ENCODE data around the gene TMEM63C.
A peak's percentile ranks its signal among the peaks of the same experiment; 100 is the strongest.

Gene TMEM63C

DNA sequence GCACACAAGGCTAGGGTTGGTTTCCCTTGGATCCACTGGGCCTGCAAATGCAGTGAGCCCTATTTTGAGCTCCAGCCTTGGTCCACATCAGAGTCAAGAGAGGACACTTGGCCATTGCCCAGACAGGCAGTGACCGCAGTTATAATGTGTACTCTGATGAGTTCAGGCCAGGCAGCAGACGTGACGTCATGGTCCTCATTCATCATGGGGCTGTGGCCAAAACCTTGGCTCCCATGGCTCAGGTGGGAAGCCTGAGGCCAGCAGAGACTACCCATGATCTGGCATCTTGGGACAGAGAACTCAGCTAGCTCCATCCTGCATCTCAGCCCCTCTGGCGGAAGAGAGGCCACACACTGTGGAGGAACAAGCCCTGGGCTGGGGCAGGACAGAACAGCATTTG is 16.4 kb downstream of the TMEM63C start:
- DNase-seq (ENCODE audit: low spot score) = no peak

DNA sequence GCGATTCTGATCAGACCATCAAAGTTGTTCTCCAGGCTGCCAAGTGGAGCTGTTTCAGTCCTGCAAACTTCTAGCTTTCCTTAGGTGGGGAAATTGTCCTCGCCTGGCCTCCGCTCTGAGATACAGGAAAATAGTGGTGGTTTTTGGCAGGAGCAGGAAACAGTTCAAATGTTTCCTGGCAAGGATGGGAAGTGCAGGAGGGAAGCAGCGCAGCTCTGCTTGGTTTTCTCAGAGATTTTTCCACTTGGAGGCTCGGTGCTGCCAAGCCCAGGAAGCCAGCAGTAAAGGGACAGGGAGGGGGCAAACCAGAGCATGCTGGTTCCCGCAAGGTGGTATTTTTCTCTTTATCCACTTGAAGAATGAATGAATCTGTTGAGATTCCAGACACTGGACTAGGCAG is 17.0 kb downstream of the TMEM63C start:
- DNase-seq (ENCODE audit: low spot score) = no peak

DNA sequence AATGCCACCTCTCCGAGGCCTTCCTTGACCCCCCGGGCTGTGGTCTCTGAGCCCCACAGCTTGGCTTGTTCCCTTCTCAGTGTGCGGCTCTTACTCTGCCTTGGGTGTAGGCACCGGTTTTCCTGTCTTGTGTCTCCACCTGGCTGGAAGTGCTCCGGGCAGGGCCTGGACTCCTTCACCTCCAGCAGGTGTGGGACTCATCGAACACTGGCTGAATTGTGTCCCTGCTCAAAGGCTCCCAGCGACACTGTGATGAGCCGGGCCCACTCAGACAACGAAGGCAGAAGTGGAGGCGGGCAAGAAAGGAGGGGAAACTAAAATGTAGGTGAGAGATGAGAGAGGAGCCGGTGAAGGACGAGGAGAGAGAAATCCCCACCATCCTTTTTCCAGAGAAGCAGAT is 18.0 kb downstream of the TMEM63C start:
- DNase-seq (ENCODE audit: low spot score) = no peak

DNA sequence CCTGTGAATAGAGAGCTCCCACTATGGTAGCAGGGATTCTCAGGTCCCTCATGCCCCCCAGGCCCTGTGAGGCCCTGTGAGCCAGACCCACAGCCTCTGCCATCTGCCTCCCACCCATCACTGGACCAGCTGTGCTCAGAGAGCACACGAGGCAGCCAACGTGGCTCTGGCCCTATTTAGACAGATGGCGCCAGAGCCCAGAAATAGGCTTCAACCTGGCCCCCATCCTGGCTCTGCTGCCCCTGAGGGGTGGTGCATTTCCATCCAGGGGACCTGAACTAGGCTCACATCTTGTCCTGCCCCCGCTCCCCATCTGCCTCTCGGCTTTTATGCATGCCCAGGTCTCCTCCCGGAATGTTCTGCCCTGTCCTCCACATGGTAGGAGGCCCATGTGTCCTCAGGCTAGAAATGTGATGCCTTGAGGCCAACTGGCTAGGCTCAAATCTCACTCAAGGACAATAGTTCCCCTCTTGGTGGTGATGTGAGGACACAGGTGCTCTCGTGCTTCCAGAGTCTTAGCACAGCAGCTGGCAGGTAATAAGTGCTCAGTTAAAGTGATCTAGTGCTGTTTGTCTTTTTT is 18.9 kb downstream of the TMEM63C start:
- no peak for DNase-seq (ENCODE audit: low spot score)

DNA sequence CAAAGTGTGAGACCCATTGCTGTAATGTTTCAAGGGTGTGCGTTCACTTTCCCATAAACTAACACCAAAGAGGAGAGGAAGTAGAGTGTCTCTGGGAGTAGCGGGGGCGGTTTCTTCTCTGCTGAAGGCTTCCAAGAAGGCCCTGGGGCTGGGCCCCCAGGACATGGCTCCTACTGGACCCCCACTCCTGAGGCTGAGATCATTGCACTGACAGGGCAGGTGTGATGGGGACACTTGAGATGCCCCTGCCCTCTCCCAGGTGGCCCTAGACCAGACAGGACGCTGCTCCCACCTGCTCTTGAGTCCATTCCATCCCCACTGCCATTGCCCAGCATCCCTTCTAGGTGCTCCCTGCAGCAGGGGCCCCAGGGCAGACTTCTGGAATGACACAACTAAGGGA is 20.1 kb downstream of the TMEM63C start:
- no peak for DNase-seq (ENCODE audit: low spot score)

DNA sequence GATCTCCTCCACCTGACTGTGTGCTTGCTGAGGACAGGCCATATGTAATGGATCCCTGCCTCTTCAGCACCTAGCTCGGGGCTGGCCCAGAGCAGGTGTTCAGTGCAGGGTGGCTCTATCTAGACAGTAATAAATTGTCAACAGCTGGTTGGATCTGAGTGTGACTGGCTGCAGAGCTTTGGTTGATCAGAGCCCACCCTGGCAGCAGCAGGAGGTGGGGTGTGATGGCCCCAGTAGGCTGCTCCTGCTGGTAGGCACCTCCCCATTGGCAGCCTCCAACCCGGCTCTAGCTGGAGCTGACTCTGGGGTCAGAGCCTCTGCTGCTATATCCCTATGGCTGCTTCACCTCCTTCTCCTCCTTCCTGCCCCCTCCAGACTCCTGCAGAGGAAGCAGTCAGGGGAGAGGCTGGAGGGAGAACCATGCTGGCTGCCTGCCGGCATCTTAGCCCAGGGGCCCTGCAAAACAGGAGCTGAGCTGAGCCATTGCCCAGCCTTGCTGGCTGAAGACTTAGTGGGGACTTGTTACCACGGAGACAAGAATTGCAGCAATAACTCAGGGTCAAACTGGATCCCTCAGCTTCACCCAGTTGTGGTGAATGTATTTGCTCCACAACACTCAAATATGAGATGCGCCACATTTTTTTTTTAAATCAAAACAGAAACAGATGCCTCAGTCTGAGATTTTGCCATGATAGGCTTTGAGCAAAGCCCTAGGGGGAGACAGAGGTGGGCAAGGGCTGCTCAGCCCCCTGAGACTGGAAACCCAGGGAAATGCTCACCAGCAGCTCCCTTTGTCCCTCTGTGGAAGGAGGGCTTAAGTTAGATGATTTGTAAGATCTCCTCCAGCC is 22.2 kb downstream of the TMEM63C start:
- no peak for DNase-seq (ENCODE audit: low spot score)

DNA sequence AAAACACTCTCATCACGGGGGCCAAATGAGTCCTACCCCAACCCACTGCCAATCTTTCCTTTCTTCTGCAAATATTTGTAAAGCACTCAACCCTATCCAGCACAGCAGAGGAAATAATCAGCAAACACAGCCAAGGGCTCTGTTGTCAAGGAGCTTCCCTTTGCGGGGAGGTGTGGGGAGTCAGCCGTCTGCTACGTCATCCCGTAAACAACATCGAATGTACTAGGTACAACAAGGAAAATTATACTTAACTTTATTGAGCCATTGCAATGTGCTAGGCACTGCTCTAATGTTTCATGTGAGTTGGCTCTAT is 22.8 kb downstream of the TMEM63C start:
- DNase-seq (ENCODE audit: low spot score) = no peak

DNA sequence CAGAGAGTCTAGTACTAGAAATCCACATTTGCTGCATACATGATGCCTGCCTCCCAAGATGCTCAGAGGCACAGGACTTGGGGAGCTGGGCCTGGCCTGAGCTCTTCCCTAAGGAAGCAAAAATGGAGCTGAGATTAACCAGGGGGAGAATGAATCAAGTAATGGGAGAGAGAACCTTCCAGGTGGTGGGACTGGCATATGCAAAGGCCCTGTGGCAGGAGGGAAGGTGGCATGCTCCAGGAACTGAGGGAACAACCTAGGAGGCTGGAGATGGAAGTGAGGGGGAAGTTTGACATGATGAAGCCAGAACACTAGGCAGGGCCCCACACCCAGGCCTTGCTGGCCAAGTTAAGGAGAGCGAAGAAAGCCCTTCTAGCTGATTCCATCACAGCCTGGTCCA is 23.3 kb downstream of the TMEM63C start:
- no peak for DNase-seq (ENCODE audit: low spot score)

DNA sequence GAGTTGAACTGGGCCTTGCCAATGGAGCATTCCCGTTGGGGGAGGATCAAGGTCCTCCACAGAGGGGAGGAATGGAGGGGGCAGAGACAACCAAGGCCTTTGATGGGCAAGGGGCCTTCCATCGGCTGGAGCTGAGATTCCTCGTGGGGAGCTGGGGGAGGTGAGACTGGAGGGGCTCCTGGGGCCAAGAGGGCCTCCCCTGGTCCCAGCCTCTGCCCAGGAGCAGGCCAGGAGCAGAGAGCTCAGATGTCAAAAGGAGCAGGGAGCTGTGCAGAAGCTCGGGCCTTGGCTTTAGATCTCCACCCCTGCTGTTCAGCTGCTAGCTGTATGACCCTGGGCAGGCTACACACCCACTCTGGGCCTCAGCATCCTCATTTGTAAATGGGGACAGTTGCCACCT is 24.0 kb downstream of the TMEM63C start:
- no peak for DNase-seq (ENCODE audit: low spot score)

DNA sequence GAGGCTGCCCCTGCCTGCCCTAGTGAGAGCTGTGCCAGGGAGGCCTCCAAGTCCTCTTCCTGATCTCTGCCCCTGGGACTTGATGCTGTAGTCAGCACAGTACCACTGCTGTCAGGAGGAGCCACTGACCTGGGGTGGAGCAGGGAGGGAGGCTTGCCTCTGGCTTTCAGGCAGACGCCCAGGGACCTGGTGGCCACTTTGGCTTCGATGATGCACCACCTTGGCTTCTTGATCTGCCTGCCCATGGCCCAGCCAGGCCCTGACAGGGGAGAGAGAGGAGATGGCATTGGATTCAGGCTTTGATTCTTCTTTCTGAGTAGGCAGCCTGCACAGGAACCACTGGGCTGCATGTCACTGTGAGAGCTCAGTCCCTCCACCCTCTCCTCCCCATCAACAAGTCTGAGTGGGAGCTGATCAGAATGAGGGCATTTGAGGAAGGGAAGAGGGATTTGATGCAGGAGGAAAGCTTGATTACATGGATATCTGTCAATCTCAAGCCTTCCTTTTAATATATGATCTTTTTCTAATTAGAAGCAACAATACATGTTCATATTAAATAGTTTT is 24.7 kb downstream of the TMEM63C start:
- DNase-seq (ENCODE audit: low spot score) = no peak

DNA sequence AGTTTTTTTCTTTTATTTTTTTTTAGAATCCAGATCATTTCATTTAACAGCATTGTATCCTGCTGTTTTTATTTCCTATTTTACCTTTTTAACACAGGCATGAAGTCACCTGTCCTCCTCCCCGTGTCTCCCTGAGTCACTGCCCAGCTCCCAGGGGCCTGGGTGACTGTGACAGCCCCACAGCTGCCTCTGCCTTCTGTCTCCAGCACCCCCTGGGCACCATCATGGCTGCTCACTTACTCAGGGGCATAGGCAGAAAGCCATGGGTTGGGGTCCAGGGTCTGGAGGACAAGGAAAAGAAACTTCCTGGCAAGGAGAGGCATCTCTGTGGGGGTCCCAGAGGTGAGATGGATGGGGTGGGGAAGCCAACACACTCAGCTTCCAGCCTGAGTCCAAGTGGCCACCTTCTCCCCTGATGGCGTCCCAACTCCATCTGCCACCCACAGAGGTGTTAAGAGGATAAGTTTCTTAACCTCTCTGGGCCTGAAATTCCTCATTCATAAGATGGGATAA is 25.3 kb downstream of the TMEM63C start:
- DNase-seq (ENCODE audit: low spot score) = no peak

DNA sequence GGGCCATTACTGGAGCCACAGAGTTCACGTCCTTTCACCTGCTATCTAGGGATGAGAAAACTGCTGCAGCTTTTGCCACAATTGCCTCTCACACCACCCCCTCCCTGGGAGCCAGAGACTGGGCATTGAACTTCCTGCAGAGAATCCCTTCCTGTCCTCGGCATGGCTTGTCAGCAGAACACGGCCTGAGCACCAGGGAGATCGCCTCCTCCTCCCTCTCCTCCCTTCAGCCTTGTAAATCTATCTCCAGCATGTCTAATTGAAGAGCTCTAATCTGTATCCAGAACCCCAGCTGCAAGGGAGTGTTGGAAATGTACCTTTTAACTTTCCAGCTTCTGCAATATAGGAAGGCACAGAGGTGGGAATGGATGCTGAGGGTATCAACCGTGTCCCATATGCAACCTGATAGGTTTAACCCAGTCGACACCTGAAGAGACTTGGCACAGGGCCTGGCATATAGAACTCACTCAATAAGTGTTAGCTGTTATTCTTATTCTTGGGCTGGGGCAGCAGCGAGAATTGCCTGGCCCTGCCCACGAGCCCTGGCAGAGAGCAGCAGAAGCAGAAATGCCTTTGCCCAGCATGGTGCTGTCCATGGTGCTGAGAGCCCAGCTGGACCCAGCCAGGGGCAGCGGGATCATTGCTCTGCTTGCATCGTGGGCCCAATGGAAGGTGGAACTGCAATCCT is 26.8 kb downstream of the TMEM63C start:
- peak; percentile 36 for DNase-seq (ENCODE audit: low spot score)

DNA sequence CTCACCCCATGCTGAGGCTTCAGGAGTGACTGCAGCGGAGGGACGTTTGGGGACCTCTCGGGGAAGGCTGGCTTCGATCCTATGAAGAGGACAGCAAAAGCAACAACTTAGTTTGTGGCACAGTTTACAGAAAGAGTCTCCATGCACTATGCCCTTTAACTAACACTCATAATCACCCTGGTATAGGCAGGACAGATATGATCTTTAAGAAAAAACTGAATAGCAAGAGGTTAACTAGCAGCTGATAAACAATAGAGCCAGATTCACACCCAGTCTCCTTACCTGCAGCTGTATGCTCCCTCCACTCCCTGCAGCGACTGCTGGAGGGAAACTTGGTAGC is 27.4 kb downstream of the TMEM63C start:
- no peak for DNase-seq (ENCODE audit: low spot score)

DNA sequence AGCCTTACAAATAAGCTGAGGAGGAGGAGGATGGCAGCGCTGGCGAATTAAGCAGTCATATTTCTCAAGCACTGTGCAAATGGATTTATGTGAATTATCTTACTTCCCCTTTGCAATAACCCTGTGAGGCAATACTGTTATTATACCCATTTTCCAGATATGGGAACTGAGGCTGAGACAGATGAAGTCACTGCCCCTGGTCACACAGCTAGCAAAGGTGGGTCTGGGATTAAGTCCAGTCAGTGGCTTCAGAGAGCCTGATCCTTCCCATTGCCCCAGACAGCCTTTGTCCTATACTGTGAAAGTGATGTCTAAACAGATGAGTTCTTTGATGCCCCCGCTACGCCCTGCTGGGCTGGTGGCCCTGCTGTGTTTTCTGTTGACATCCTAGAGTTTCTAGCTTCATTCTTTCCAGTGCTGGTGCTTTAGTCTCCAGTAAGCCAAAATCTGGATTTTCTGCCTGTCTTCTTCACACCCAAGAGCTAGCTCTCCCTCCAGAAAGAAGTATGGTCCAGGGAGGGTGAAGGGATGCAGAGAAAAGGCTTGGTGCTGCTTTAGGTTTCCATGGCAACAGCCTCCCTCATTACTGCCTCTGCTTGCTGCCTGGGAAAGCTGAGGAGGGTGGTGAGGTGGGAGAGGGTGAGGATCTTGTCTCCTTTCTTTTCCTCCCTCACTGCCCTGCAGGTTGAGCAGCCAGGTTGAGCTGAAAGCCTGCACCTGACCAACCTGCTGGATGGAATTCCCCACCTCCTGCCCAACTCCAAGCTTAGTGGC is 30.7 kb downstream of the TMEM63C start:
- no peak for DNase-seq (ENCODE audit: low spot score)

DNA sequence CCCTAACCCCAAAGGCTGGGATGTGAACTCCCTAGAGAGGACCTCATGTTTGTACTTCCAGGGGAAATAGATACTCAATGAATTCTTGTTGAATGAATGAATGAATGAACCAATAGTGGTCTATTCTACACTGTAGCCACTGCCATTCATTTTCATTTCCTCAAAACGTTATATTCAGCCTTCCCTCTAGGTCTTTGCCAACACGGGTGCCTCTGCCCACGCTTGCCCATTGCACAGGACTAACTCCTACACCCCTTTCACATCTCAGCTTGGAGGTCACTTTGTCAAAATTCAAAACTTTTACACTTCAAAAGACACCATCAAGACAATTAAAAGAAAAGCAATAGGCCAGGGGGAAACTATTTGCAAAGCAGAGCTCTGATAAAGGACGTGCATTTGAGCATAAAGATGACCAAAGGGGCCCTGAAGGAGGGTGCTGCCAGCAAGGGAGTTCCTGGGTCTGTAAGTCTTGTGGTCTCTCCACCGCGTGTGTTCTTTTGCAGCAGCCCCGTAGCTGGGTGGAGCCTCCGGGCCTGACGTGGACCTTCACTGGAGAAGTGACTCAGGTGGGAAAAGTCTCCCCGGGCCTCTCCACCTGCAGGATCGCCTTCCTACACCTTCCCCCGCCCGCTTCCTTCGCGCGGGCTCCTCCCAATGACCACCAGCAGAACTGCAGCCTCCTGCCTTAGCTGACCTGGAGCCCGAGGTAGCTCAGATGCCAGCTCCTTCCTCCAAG is 31.5 kb downstream of the TMEM63C start:
- DNase-seq (ENCODE audit: low spot score) = peak; percentile 50

DNA sequence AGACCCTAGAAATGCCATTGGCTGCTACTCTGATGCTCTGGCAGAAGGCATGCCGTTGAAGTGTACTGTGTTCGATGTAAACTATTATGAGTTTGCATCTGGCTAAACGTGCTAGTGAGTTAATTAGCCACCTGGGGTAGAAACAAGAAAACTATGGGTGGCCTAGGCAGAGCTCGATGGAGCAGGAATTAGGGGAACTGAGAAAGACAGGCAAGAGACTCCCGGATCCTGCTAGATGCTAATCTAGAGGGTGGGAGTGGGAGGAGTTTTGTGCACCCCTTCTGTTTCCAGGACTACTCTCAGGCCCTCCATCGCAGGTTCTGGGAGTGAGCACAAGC is 32.0 kb downstream of the TMEM63C start:
- no peak for DNase-seq (ENCODE audit: low spot score)

DNA sequence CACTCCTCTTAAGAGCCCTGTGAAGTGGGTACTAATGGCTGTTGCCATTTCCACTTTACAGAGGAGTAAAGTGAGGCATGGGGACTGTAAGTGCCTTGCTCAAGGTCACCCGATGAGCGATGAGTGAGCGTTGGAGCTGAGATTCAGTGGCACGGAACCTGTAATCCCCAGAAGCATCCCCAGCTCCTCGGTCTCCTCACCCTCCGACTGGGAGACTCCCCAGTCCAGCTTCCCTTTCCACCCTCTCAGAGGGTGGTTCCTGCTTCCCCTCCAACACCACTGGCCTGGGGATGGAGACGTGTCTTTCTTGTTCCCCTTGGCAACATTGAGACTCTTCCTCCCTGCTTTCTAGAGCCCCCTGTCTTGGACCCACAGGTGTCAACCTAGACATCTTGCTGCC is 32.6 kb downstream of the TMEM63C start:
- no peak for DNase-seq (ENCODE audit: low spot score)

DNA sequence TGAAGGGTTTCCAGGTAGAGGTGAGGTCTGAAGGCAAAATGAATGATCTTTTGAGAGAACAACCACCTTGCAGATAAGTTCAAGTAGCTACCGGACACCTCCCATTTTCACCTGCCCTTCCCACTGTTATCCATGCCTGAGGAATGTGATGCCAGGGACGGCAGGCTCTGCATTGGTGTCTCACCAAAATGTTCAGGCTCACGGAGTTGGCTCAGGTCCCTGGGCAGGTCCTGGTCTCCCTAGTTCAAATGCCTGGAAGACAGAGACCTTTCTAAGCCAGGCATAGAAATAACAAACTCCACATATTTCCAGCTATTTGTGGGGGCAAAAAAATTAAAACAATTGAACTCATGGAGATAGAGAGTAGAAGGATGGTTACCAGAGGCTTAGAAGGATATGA is 36.0 kb downstream of the TMEM63C start:
- DNase-seq (ENCODE audit: low spot score) = no peak

DNA sequence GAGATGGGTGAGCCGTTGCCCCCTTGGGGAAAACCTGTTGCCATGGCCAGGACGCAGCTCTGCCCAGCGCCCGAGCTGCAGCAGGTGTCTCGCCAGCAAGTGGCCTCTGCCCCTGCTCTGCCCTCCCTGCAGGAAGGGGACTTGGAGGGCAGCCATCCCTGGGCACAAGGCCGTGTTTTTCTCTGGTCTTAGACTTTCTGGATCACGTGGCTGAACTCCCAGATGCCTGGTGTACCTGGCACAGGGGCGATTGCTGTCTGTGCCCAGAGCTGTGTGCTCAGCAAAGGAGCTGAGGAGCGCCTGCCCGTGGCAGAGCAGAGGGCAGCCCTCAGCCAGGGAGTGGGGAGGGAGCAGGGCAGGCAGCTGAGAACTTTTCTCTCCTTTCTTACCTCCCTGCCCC is 38.0 kb downstream of the TMEM63C start:
- DNase-seq (ENCODE audit: low spot score) = no peak

DNA sequence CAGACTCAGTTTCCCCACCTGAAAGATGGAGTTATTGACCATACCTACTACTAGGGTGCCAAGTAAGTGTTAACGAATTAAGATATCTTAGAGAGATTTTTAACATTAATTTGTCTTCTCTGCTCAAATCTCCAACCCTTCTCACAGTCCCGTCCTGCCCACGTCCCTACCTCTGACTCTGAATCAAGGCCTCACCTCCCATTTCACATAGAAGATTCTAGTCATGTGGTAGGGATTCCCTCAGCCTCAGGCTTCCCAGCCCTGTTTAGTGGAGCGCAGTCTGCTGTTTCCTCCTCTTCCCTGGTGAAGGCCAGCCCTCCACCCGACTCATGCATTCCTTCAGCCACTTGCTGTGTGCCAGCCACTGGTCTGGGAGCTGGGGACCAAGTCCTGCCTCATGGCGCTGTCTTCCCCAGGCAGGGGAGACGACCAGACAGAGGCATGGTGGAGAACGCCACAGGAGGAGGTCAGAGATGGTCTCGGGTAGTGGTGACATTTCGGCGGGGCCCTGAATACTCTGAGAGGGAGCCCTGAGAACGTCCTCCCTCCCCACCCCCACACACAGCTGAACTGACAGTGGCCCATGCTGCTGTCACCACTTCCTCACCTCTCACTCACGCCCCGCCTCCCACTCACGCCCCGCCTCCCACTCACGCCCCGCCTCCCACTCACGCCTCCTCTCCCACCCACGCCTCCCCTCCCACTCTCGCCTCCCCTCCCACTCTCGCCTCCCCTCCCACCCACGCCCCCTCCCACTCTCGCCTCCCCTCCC is 38.8 kb downstream of the TMEM63C start:
- DNase-seq (ENCODE audit: low spot score) = no peak
